RPMI7951 (cell line): Measurements from ENCODE around the gene KIF1A. TPM values are rescaled to one million over a fixed set of nuclear protein-coding genes. Genes with fewer than 3 reads are reported as not detected.

Experiments
- DNase-seq: peaks from one replicate; pipeline ENCODE4 v3.0.0-alpha.2; 2012; ENCODE audit warnings: low read depth
- total RNA-seq: library from RNA; depleted of rRNA; stranded (reverse); fragments of >200 nt; shearing (Covaris generic); gene quantifications from 2 replicates; pipeline ENCODE4 v1.2.3, GENCODE V29; 2014

The KIF1A gene
- total RNA-seq, 1 experiment from 2014 or later = 0.36 TPM

GRCh38 chr2:240719676-240720545, 100.1 kb downstream of the KIF1A start:
- no peak for DNase-seq

DNA sequence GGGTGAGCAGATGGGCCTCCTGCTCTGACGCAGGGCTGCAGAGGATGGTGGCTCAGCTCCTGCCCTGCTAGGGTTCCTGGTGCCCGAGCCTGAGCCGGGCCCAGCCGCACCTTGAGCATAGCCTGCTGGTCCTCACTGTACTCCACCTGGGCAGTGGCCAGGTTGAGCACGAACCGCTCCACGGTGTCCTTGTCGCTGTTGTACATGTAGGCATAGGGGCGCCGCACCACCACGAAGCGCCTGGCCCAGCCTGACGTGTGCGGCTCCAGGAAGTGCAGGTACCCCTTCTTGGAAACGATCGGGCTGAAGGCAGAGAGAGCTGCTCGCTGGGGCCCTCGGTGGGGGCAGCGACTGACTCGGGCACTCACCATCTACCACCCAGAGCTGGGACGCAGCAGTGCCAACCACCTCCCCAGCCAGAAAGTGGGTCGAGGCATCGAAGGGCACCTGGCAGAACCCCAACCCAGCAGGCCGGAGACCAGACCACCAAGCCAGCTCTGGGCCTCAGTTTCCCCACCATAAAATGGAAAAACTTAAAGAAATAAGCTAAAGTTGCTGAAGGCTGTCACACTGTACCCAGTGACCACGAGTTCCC, 101.0 kb downstream of the KIF1A start:
- no peak for DNase-seq

GRCh38 chr2:240717681-240718581, 102.1 kb downstream of the KIF1A start:
- no peak for DNase-seq

- no peak for DNase-seq
These were observed 102.8 kb downstream of the KIF1A start for GRCh38 chr2:240717181-240717641.

- no peak for DNase-seq
These were observed 103.8 kb downstream of the KIF1A start for GRCh38 chr2:240716130-240716798.

GRCh38 chr2:240714747-240715725, 105.0 kb downstream of the KIF1A start:
- DNase-seq = no peak

DNA sequence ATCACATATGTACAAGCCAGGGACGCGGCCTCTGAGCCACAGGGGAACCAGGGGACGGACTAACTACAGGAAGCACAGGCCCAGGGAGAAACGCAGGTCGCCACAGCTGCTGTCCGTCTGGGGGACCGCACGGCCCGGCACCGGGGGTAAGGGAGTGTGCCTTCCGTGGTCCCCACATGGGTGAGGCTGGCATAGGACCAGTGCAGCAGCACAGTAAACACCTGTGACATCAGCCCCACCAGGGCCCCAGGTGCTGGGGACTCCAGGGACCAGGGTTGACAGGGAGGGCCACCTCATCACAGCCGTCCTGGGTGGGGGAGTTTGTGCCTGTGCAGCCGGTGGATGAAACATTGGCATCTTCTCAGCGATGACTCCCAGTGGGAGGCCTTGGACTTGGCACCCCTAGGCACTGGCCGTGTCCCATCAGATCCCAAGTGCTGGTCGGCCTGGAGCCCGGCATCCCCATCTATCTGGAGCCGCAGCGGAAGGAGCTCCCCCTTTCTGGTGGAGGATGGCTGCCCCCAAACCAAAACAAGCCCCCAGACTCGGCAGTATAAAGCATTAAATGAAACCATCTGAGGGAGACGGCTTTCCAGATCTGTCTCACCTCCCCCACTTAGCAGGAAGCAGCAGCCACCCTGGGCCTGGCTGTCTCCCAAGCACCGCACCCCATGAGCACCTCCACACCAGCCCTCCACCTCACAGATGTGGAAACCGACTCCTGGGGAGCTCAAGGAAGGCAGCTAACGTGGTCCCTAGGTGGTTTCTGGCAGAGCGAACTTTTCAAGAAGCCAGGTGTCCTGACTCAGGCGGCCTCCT, 105.9 kb downstream of the KIF1A start:
- DNase-seq = no peak

GRCh38 chr2:240713071-240713927, 106.7 kb downstream of the KIF1A start:
- no peak for DNase-seq

DNA sequence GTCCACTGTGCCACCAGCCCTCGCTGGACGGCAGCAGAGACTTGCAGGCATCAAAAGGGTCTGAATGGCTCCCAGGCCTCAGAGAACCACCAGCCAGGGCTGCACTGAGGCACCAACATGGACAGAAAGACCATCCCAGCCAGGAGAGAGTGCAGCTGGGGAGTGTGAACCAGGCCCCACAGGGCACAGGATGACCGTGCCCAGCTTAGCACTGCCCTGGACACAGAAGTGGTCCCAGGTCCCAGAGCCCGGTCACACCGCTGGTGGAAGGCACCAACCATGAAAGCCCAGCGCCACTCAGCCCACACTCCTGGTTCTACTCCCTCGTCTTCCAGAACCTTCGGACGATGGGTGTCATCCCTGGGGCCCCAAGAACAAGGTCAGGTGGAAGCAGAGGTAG, 107.9 kb downstream of the KIF1A start:
- no peak for DNase-seq

- no peak for DNase-seq
These were observed 108.3 kb downstream of the KIF1A start for GRCh38 chr2:240711701-240712100.

DNA sequence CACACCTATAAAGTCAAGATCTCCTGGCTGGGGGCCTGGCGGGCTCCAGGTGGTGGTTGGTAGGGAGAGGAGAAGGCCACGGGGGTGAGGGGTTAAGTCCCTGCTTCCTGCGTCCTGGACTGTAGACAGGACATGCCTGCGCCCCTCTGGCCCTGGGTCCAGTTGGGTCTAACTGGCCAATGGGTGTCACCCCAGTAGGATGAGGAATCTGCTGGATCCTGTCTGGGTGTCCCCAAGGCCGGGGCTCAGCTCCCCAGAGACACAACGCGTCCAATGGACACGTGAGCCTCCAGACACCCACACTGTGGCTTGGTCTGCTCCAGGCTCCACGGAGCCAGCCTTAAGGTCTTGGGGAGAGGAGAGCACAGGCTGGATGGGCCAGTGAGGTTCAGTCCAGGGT, 108.7 kb downstream of the KIF1A start:
- DNase-seq = no peak

GRCh38 chr2:240708457-240708856, 111.6 kb downstream of the KIF1A start:
- no peak for DNase-seq

DNA sequence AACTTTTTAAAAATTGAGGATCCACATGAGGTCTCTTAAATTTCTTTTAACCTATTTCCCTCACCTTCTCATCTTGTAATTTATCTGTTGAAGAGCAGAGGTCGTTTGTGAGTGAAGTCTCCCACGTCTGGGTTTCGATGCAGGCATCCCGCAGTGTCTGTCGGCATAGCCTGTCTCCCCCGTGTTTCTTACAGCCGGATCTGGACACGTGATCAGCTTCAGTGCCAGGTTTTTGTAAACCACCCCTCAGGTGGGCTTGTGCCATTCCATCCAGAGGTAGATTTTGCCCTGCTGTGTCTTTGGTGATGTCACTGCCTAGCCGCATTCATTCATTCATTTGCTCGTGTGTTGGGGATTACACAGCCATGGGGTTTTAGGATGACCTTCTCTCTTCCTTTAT, 112.2 kb downstream of the KIF1A start:
- DNase-seq = no peak

DNA sequence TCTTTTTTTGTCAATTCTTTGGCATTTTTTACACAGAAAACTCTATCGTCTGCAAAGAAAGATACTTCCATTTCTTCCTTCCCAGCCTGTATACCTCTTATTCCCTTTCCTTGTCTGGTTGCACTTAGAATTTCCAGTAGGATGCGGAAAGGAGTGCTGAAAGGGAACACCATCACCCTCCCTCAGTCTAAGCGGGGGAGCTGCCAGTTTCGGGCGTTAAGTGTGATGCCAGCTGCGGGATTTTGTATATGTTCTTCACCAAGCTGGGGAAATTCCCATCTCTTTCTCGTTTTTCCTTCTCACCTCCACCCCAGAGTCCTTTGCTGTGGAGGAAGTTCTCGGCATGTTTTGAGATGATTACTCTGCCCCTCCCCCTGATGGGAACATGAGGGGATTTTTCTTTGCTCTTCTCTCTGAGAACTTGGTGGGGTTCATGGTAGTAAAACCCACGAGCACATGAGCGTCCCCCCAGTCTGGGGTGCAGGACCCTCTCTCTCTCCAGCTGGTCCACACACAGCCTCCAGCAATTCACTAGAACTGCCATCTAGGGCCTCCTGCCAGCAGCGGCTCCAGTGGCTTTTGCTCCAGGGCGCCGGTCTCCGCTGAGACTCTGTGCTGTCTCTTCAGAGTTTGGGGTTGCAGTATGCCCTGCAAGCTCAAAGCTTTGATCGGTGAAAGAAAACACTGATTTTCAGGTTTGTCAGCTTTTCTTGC, 112.8 kb downstream of the KIF1A start:
- DNase-seq = no peak

GRCh38 chr2:240705204-240705791, 114.7 kb downstream of the KIF1A start:
- DNase-seq = no peak

GRCh38 chr2:240704651-240705050, 115.4 kb downstream of the KIF1A start:
- no peak for DNase-seq
